ENCODE measurements around the gene FBXL17. TPM values are rescaled to one million over a fixed set of nuclear protein-coding genes. Genes with fewer than 3 reads are reported as not detected.

FBXL17 gene
- total and polyA plus RNA-seq, 2 of the 4 experiments (the other 2 are of a cell fraction) = 3.9 to 8.1 TPM

- no peak overlapping the region for H3K4me3 ChIP-seq (ENCODE audit: insufficient read depth, low read depth, low read length)
- H2BK5ac ChIP-seq (ENCODE audit: low read depth, low read length, poor library complexity, severe bottlenecking) = no peak overlapping the region
- peak; percentile 80 for ATAC-seq (ENCODE audit: low read depth)
- no peaks in the 10 kb centered on the region for H3K27me3 ChIP-seq (ENCODE audit: control insufficient read depth, insufficient read depth, low read length)
- DNase-seq = peak; percentile 59
- in situ Hi-C loops (cut with MboI; ENCODE audit: low sequenced_read_pairs) = no loop called here
- TF ChIP-seq CEBPB (IDR thresholded peaks at IDR 0.05; ENCODE audit: low read depth, low read length) (peak; percentile 64), SMC3 (IDR thresholded peaks at IDR 0.05; ENCODE audit: low read depth, low read length) (peak; percentile 11; the same call in 1 of the 2 replicates), CTCF (conservative IDR thresholded peaks at IDR 0.05; ENCODE audit: low read depth, low read length) (peak; percentile 35; the same call in 1 of the 2 replicates), MAFK (IDR thresholded peaks at IDR 0.05; ENCODE audit: low read depth, low read length) (no peak)
- intact Hi-C loops (cut with micrococcal nuclease) = no loop called here
- H3K14ac ChIP-seq (replicated peaks; ENCODE audit: low read depth, low read length) = no peak overlapping the region
- H4K5ac ChIP-seq (ENCODE audit: low read depth, low read length) = no peak overlapping the region
- H3K4ac ChIP-seq (ENCODE audit: low read depth, low read length) = no peak overlapping the region
- H4K20me1 ChIP-seq (ENCODE audit: insufficient read depth, low read length) = no peaks in the 10 kb centered on the region
- H2BK20ac ChIP-seq (ENCODE audit: low read depth, low read length) = no peak overlapping the region
- POLR2A ChIA-PET (ENCODE audit: unreplicated experiment) = interaction anchor here (0.6 kb wide), 1 partner anchor 1818 kb away, joined by 3 read pairs; no protein-coding TSS in a partner anchor
- H3K79me1 ChIP-seq (ENCODE audit: low read depth in 1 of 2, low read length in 2 of 2) = no peaks in the 10 kb centered on the region
- peaks cover 3% of the 10 kb centered on the region; the same call in 1 of the 2 replicates for H3K4me1 ChIP-seq (ENCODE audit: control insufficient read depth, insufficient read depth, low read length)
- no peak overlapping the region for H2AK9ac ChIP-seq (replicated peaks; ENCODE audit: low read depth, low read length, poor library complexity)
- no peak overlapping the region for H3K4me2 ChIP-seq (ENCODE audit: low read depth, low read length)
- dilution Hi-C loops (cut with HindIII; ENCODE audit: low sequenced_read_pairs, unreplicated experiment) = no loop called here
- no peak overlapping the region for H2BK15ac ChIP-seq (ENCODE audit: low read depth, low read length)
- H4K8ac ChIP-seq (ENCODE audit: low read depth in 2 of 2, low read length in 2 of 2) = peak overlapping the region in 1 of 2 experiments; percentile 35; a peak in 1 of 4 replicates
- H2BK120ac ChIP-seq (ENCODE audit: low read depth, low read length) = no peak overlapping the region
- no peak overlapping the region for H3K23ac ChIP-seq (ENCODE audit: low read depth, low read length)
- H3K56ac ChIP-seq (ENCODE audit: extremely low read depth, insufficient read depth, low read length) = no peak overlapping the region
- H2AK5ac ChIP-seq (ENCODE audit: low read depth, low read length) = no peak overlapping the region
- CTCF ChIA-PET = interaction anchor here (0.8 kb wide), 1 partner anchor 9 kb away, joined by 3 read pairs; no protein-coding TSS in a partner anchor
- no peaks in the 10 kb centered on the region; the same call in 1 of the 2 replicates for H3K9me1 ChIP-seq (ENCODE audit: insufficient read depth, low read length)
- no peaks in the 10 kb centered on the region for H3K36me3 ChIP-seq (ENCODE audit: control insufficient read depth, insufficient read depth, low read length)
- no peaks in the 10 kb centered on the region for H3K9me3 ChIP-seq (ENCODE audit: control insufficient read depth, insufficient read depth, low read length)
- no CpG with 5 or more reads among the region's 9 CpGs for WGBS, 2 experiments (ENCODE audit: extremely low coverage in 2 of 2, insufficient read length in 1 of 2)
- H2AFZ ChIP-seq (replicated peaks; ENCODE audit: low read length, poor library complexity) = peak overlapping the region; percentile 11
- H4K91ac ChIP-seq (ENCODE audit: insufficient read depth, low read depth, low read length) = no peak overlapping the region
- H3K9ac ChIP-seq (ENCODE audit: low read depth, low read length) = no peak overlapping the region
- H3K27ac ChIP-seq (ENCODE audit: insufficient read depth, low read length) = no peak overlapping the region
- no TSS peak for BruUV-seq (replicated peaks)
- no peak overlapping the region for H3K18ac ChIP-seq (ENCODE audit: low read depth, low read length)
Observed at GRCh38 chr5:107875833-107876232, 506.1 kb downstream of the FBXL17 start.

Data from IMR-90 (cell line).